NT2/D1 (cell line): ENCODE measurements around the gene CRX.

Source experiments
- YY1 ChIP-seq: IDR thresholded peaks from 2 replicates; pipeline ENCODE4 v1.6.1; 2011; ENCODE audit not compliant: insufficient read length, insufficient read depth
- ZNF274 ChIP-seq: IDR thresholded peaks from 2 replicates; pipeline ENCODE4 v1.6.1; 2011; ENCODE audit warnings: mild to moderate bottlenecking, low read depth, low read length

GRCh38 chr19:47778049-47778953 is 43.4 kb upstream of the CRX start, which contains the start of gene SELENOW:
- TF ChIP-seq YY1 (no peak), ZNF274 (no peak)
